Left lung (tissue), 10 donors: Measurements from ENCODE around the gene PEPD. TPM values are rescaled to one million over a fixed set of nuclear protein-coding genes. Genes with fewer than 3 reads are reported as not detected.
"Not testable (repeated sequence)": the region's sequence is repeated elsewhere in the genome, so short reads cannot be mapped to it uniquely, and the experiment has no call there.

ENCODE experiments used
- ATAC-seq: fragments of 200-7000 bp; cut with Tn5 transposase; one replicate; pipeline ENCODE4 v1.9.1; 2020; ENCODE audit warnings: moderate library complexity
- DNase-seq, 4 donors: peaks; one replicate each; pipeline ENCODE4 v3.0.0-alpha.2; 2013 to 2020
- H3K27ac ChIP-seq, 2 donors: fragments of 200-600 bp; sonication (generic) in 1 of 2; one replicate each; pipeline versions ENCODE4 v1.5.0 to v1.8.0; 2020 to 2021
- H3K27me3 ChIP-seq, 2 donors: fragments of 200-600 bp; sonication (generic) in 1 of 2; one replicate each; pipeline versions ENCODE4 v1.5.0 to v1.8.0; 2020 to 2021
- H3K36me3 ChIP-seq, 2 donors: fragments of 200-600 bp; sonication (generic) in 1 of 2; one replicate each; pipeline versions ENCODE4 v1.5.0 to v1.8.0; 2020 to 2021
- H3K4me1 ChIP-seq, 2 donors: fragments of 200-600 bp; one replicate each; pipeline ENCODE4 v1.8.0; 2021
- H3K4me3 ChIP-seq, 2 donors: fragments of 200-600 bp; sonication (generic) in 1 of 2; one replicate each; pipeline versions ENCODE4 v1.5.0 to v1.8.0; 2020 to 2021; ENCODE audit warnings: mild to moderate bottlenecking in 1 of 2
- H3K9me3 ChIP-seq, 2 donors: fragments of 200-600 bp; sonication (generic) in 1 of 2; one replicate each; pipeline versions ENCODE4 v1.5.0 to v1.8.0; 2020 to 2021
- intact Hi-C, 2 donors: fragments of 100-400 bp; cut with DNase I; formaldehyde crosslinking; loops; one replicate each; pipeline versions ENCODE4 v1.11.2 to v1.14.2; 2022
- polyA plus RNA-seq, 6 donors: library from polyadenylated mRNA; unstranded; fragments of 120-200 nt; gene quantifications; one replicate each; pipeline ENCODE4 v1.2.1, GENCODE V29; 2013; ENCODE audit not compliant: insufficient read length in 6 of 6
- total RNA-seq, 2 donors: library from RNA; stranded (reverse); fragmentation: NEBNext Ultra II Directional; extraction: Animal tissue kit (Norgen Biotek cat#: 25700); gene quantifications; one replicate each; pipeline ENCODE4 v1.2.1, GENCODE V29; 2021
- TF ChIP-seq, protein P1 (sequence below), 2 donors: fragments of 200-600 bp; sonication (generic) in 1 of 2; IDR thresholded peaks; one replicate each; pipeline versions ENCODE4 v1.5.0 to v1.8.0; 2021; ENCODE audit warnings: antibody characterized with exemption in 2 of 2
- donor health status: DM: no; HTN: yes; CAD: no.
- donor health status: DM: no; HTN: no; CAD: no.

PEPD gene
- total and polyA plus RNA-seq, 8 donors: 41.2 to 90.1 (median 46.2) TPM

DNA sequence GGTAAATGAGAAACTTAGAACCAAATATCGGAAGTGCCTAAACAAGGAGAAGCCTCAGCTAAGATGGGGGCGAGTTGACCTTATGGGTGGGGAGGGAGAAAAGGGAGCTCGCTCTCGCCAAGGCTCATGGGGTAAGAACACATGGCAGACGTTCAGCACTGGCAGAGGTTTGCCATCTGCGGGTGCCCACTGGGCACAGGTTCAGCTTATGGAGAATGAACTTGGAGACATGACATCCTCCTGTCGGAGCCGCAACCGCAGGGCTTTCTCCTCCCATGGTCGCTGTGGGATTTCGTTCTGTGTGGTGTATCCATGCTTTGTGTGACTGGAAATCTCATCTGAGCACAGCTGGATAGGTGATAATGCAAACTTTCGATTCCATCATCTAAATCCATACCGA lies 36.1 kb upstream of the PEPD start:
- Histone ChIP-seq H3K9me3 (no peaks in the 10 kb centered on the region), H3K27ac (no peak overlapping the region), H3K4me3 (no peak overlapping the region), H3K27me3 (peaks cover 0 to 16% of the 10 kb centered on the region in 2 donors), H3K4me1 (no peaks in the 10 kb centered on the region), H3K36me3 (no peaks in the 10 kb centered on the region)
- ATAC-seq (no peak), DNase-seq (no peak)
- intact Hi-C loops: no loop called here
- TF ChIP-seq, protein P1, sequence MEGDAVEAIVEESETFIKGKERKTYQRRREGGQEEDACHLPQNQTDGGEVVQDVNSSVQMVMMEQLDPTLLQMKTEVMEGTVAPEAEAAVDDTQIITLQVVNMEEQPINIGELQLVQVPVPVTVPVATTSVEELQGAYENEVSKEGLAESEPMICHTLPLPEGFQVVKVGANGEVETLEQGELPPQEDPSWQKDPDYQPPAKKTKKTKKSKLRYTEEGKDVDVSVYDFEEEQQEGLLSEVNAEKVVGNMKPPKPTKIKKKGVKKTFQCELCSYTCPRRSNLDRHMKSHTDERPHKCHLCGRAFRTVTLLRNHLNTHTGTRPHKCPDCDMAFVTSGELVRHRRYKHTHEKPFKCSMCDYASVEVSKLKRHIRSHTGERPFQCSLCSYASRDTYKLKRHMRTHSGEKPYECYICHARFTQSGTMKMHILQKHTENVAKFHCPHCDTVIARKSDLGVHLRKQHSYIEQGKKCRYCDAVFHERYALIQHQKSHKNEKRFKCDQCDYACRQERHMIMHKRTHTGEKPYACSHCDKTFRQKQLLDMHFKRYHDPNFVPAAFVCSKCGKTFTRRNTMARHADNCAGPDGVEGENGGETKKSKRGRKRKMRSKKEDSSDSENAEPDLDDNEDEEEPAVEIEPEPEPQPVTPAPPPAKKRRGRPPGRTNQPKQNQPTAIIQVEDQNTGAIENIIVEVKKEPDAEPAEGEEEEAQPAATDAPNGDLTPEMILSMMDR (IDR thresholded peaks at IDR 0.05): no peak

GRCh38 chr19:33557196-33557595 lies 35.6 kb upstream of the PEPD start:
- Histone ChIP-seq H3K27me3 (peaks cover 0 to 16% of the 10 kb centered on the region in 2 donors), H3K4me3 (no peak overlapping the region), H3K9me3 (no peaks in the 10 kb centered on the region), H3K4me1 (no peaks in the 10 kb centered on the region), H3K27ac (no peak overlapping the region), H3K36me3 (no peaks in the 10 kb centered on the region)
- TF ChIP-seq, protein P1 (IDR thresholded peaks at IDR 0.05): no peak
- intact Hi-C loops: no loop called here
- ATAC-seq: no peak
- DNase-seq: no peak

DNA sequence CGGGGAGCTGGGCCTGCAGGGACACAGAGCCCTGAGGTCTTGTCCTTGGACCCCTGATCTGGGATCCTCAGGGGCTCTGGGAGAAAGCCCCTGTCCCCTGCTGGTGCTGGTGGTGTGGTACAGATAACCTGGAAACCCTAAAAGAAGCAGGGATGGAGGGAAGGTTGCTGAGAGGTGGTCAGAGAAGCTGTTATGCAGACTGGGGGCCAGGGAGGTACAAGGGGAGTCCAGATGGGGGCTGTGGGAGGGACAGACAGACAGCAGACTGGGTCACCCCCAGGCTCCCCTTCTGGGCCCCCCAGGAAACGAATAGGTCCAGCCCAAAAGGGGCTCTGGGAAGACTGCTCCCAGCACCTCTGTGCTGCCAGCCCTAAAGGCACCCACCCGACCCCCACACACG lies 34.7 kb upstream of the PEPD start:
- no peak overlapping the region for H3K27ac ChIP-seq
- H3K36me3 ChIP-seq: no peaks in the 10 kb centered on the region
- DNase-seq: no peak
- no peak overlapping the region for H3K4me3 ChIP-seq
- intact Hi-C loops: no loop called here
- H3K4me1 ChIP-seq: no peaks in the 10 kb centered on the region
- peaks cover 0 to 16% of the 10 kb centered on the region in 2 donors for H3K27me3 ChIP-seq
- no peaks in the 10 kb centered on the region for H3K9me3 ChIP-seq
- TF ChIP-seq, protein P1 (IDR thresholded peaks at IDR 0.05): no peak
- ATAC-seq: no peak

DNA sequence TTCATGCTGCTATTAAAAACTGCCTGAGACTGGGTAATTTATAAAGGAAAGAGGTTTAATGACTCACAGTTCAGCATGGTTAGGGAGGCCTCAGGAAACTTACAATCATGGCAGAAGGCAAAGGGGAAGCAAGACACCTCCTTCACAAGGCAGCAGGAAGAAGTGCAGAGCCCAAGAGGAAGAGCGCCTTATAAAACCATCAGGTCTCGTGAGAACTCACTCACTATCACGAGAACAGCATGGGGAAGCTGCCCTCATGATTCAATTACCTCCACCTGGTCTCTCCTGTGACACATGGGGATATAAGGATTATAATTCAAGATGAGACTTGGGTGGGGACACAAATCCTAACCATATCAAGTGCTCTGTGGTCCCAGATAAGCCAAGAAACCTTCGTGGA lies 34.1 kb upstream of the PEPD start:
- ATAC-seq, H3K27ac ChIP-seq, intact Hi-C loops, H3K36me3 ChIP-seq, H3K4me3 ChIP-seq, H3K9me3 ChIP-seq, DNase-seq, H3K4me1 ChIP-seq: not testable (repeated sequence)
- peaks cover 0 to 13% of the 10 kb centered on the region in 2 donors for H3K27me3 ChIP-seq

DNA sequence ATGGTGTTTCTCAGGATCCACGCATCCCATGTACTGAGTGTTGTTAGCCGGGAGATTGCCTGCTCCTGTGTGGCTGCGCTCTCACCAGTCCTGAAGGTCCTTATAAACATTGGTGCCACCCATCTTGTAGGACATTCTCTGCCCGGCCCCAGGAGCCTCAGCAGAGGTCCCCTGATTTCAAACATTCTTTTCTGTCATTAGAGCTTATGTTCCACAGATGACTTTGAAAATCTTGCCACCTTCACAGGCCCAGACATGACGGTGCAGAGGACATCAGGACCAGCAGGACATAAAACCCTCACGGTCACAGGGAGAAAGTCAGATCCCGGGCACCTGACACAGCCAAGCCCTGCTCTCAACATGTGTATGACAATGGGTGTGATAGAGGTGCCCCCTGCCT lies 33.2 kb upstream of the PEPD start:
- DNase-seq: no peak
- intact Hi-C loops: no loop called here
- Histone ChIP-seq H3K27me3 (peaks cover 0 to 12% of the 10 kb centered on the region in 2 donors), H3K36me3 (no peaks in the 10 kb centered on the region), H3K27ac (no peak overlapping the region), H3K9me3 (no peaks in the 10 kb centered on the region), H3K4me1 (no peaks in the 10 kb centered on the region), H3K4me3 (no peak overlapping the region)
- TF ChIP-seq, protein P1 (IDR thresholded peaks at IDR 0.05): no peak
- no peak for ATAC-seq

DNA sequence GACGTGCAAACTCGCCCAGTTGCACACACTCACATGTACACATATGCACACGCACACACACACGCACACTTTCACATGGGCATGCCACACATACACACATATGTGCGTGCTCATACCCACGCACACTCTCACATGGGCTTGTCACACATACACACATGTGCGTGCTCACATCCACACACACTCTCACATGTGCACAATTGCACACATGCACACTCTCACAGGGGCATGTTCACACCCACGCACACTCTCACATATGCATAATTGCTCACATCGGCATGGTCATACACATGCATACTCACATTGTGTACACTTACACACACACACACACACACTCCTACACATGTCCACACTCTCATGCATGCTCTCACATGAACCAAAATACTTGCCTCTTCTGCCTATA lies 32.8 kb upstream of the PEPD start:
- no peak for ATAC-seq
- H3K27me3 ChIP-seq: peaks cover 0 to 12% of the 10 kb centered on the region in 2 donors
- H3K4me1 ChIP-seq: no peaks in the 10 kb centered on the region
- no peak overlapping the region for H3K4me3 ChIP-seq
- H3K27ac ChIP-seq: no peak overlapping the region
- no peaks in the 10 kb centered on the region for H3K36me3 ChIP-seq
- intact Hi-C loops: no loop called here
- no peaks in the 10 kb centered on the region for H3K9me3 ChIP-seq
- TF ChIP-seq, protein P1 (IDR thresholded peaks at IDR 0.05): no peak
- no peak for DNase-seq
